ENCODE data around the gene PCSK1N.

DNA sequence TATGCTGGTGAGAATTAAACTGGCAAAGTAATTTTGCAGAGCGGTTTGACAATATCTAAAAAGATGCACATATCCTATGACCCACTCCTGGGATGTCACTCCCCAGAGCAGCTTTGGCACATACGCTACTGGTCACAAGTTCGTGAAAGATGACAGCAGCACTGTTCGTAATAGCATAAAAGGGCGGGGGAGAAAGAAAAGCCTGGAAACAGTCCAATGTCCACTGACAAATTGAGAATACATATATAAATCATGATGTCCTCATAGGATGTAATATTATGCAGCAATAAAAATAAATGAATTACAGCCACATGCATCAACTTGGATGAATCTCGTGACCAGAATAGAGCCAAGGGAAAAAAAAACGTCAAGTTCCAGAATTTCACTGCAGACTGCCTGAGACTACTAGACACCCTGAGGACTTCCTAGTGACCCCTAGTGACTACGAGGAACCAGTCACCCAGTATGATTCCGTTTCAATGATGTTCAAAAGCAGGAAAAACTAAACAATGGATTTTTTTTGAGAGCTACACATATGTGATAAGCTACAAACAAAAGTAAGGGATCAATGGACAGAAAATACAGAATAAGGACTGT, 1.8 kb downstream of the PCSK1N start:
- TF ChIP-seq CTCF (IDR thresholded peaks at IDR 0.05) (no peak), POLR2A (IDR thresholded peaks at IDR 0.05) (no peak)

Measured in right lobe of liver (tissue), 4 donors.